NB4 (cell line): ENCODE results near the gene NDOR1.
A peak's percentile ranks its signal among the peaks of the same experiment; 100 is the strongest.

ENCODE experiments used
- CTCF ChIP-seq: IDR thresholded peaks from one replicate; pipeline ENCODE4 v1.5.1; 2012; ENCODE audit warnings: low read depth, low read length
- MYC ChIP-seq: IDR thresholded peaks from 2 replicates; pipeline ENCODE4 v1.6.1; 2011; ENCODE audit warnings: low read depth, low read length

- peak; percentile 76 for TF ChIP-seq CTCF
- TF ChIP-seq MYC, result 0 out of 2 replicates have a peak, but pooled peaks have one; percentile 51
These were observed 21.8 kb downstream of the NDOR1 start, which contains the start of gene RNF224 for GRCh38 chr9:137227054-137227852.
